GM23338 (cell line): ENCODE data around the gene DMD. TPM values are rescaled to one million over a fixed set of nuclear protein-coding genes. Genes with fewer than 3 reads are reported as not detected.

ENCODE experiments used
- ATAC-seq: fragments of 200-7000 bp; cut with Tn5 transposase; 3 replicates; pipeline ENCODE4 v1.9.1; 2020
- DNase-seq: peaks from one replicate; pipeline ENCODE4 v3.0.0-alpha.2; 2015; ENCODE audit warnings: low spot score
- H2AFZ ChIP-seq: fragments of 200-600 bp; sonication (generic); 2 replicates; pipeline ENCODE4 v1.8.0; 2016; ENCODE audit warnings: antibody characterized with exemption, mild to moderate bottlenecking, moderate library complexity
- H3F3A ChIP-seq: fragments of 200-600 bp; sonication (generic); replicated peaks from 2 replicates; pipeline ENCODE4 v1.8.0; 2017; ENCODE audit warnings: antibody characterized with exemption, mixed run types, low read depth
- H3K27ac ChIP-seq: fragments of 200-600 bp; sonication (generic); 2 replicates; pipeline ENCODE4 v1.6.1; 2016; ENCODE audit warnings: low read depth
- H3K27me3 ChIP-seq: fragments of 200-600 bp; sonication (generic); 2 replicates; pipeline ENCODE4 v1.8.0; 2016; ENCODE audit warnings: mild to moderate bottlenecking, mixed run types, moderate library complexity; ENCODE audit not compliant: insufficient read depth
- H3K36me3 ChIP-seq: fragments of 200-600 bp; sonication (generic); 2 replicates; pipeline ENCODE4 v1.8.0; 2016; ENCODE audit warnings: mild to moderate bottlenecking; ENCODE audit not compliant: insufficient read depth
- H3K4me1 ChIP-seq: fragments of 200-600 bp; sonication (generic); 2 replicates; pipeline ENCODE4 v1.8.0; 2016; ENCODE audit warnings: mild to moderate bottlenecking, moderate library complexity; ENCODE audit not compliant: insufficient read depth
- H3K4me2 ChIP-seq: fragments of 200-600 bp; sonication (generic); 2 replicates; pipeline ENCODE4 v1.7.1; 2017; ENCODE audit warnings: mixed run types
- H3K4me3 ChIP-seq: fragments of 200-600 bp; sonication (generic); 2 replicates; pipeline ENCODE4 v1.6.1; 2016; ENCODE audit warnings: mixed run types
- H3K79me2 ChIP-seq: fragments of 200-600 bp; sonication (generic); replicated peaks from 2 replicates; pipeline ENCODE4 v1.8.0; 2017; ENCODE audit warnings: mild to moderate bottlenecking; ENCODE audit not compliant: insufficient read depth
- H3K9me2 ChIP-seq: fragments of 200-600 bp; sonication (generic); 2 replicates; pipeline ENCODE4 v1.8.0; 2017; ENCODE audit not compliant: insufficient read depth
- H4K20me1 ChIP-seq: fragments of 200-600 bp; sonication (generic); replicated peaks from 2 replicates; pipeline ENCODE4 v1.8.0; 2017; ENCODE audit warnings: mild to moderate bottlenecking; ENCODE audit not compliant: insufficient read depth
- H3K27ac Mint-ChIP-seq: 2 replicates; pipeline ENCODE4 v1.8.0; 2020; ENCODE audit warnings: inconsistent platforms, mild to moderate bottlenecking, moderate library complexity, mixed read lengths
- H3K27me3 Mint-ChIP-seq: 3 replicates; pipeline ENCODE4 v1.8.0; 2022; ENCODE audit warnings: low read depth, mild to moderate bottlenecking, moderate library complexity, mixed read lengths, inconsistent platforms; ENCODE audit not compliant: insufficient read depth, poor library complexity
- H3K36me3 Mint-ChIP-seq: 3 replicates; pipeline ENCODE4 v1.8.0; 2021; ENCODE audit warnings: low read depth, mild to moderate bottlenecking, inconsistent platforms, moderate library complexity, mixed read lengths
- H3K4me1 Mint-ChIP-seq: 3 replicates; pipeline ENCODE4 v1.8.0; 2020; ENCODE audit warnings: mild to moderate bottlenecking, inconsistent platforms, mixed read lengths
- H3K4me3 Mint-ChIP-seq: 3 replicates; pipeline ENCODE4 v1.8.0; 2021; ENCODE audit warnings: moderate library complexity, mild to moderate bottlenecking, inconsistent platforms, mixed read lengths
- H3K9me3 Mint-ChIP-seq: 3 replicates; pipeline ENCODE4 v1.8.0; 2020; ENCODE audit warnings: moderate library complexity, mild to moderate bottlenecking, inconsistent platforms, mixed read lengths
- EZH2 ChIP-seq: fragments of 200-600 bp; sonication (generic); IDR thresholded peaks from one replicate; pipeline ENCODE4 v1.8.0; 2017; ENCODE audit warnings: antibody characterized with exemption, mild to moderate bottlenecking, low read depth; ENCODE audit not compliant: unreplicated experiment
- REST ChIP-seq: IDR thresholded peaks from one replicate; pipeline ENCODE4 v1.6.1; 2018; ENCODE audit warnings: antibody characterized with exemption; ENCODE audit not compliant: unreplicated experiment
- ZNF114 ChIP-seq: fragments of 250-450 bp; sonication (Bioruptor Pico); IDR thresholded peaks from 2 replicates; pipeline ENCODE4 v1.5.0; 2020; ENCODE audit warnings: mild to moderate bottlenecking, moderate library complexity
- ZNF462 ChIP-seq: fragments of 250-450 bp; sonication (Bioruptor Pico); IDR thresholded peaks from 2 replicates; pipeline ENCODE4 v1.5.0; 2020; ENCODE audit warnings: mild to moderate bottlenecking, moderate library complexity
- polyA plus RNA-seq: library from polyadenylated mRNA; unstranded; fragments of >200 nt; fragmentation: Nextera tagmentation; extraction: Ambion mirVana; gene quantifications from 2 replicates; pipeline ENCODE4 v1.2.1, GENCODE V29; 2016
- total RNA-seq: library from RNA; depleted of rRNA; stranded (reverse); fragments of >200 nt; shearing (Covaris generic); gene quantifications from 2 replicates; pipeline ENCODE4 v1.2.3, GENCODE V29; 2014

The DMD gene
- total and polyA plus RNA-seq, 2 experiments from 2014 or later: 4.5 to 7.6 TPM

- H3K79me2 ChIP-seq: no peaks in the 10 kb centered on the region
- Mint-ChIP-seq H3K27me3 (no peaks in the 10 kb centered on the region), H3K4me3 (no peak overlapping the region), H3K9me3 (no peaks in the 10 kb centered on the region), H3K36me3 (no peaks in the 10 kb centered on the region), H3K27ac (no peak overlapping the region), H3K4me1 (peaks cover 14% of the 10 kb centered on the region; the same call in 2 of the 3 replicates)
- H3K36me3 ChIP-seq: no peaks in the 10 kb centered on the region
- no peaks in the 10 kb centered on the region for H3K27me3 ChIP-seq
- H3K9me2 ChIP-seq: no peaks in the 10 kb centered on the region
- no peak overlapping the region for H2AFZ ChIP-seq
- H3K4me1 ChIP-seq: no peaks in the 10 kb centered on the region
- H3F3A ChIP-seq: no peaks in the 10 kb centered on the region
- no peaks in the 10 kb centered on the region for H4K20me1 ChIP-seq
- H3K4me2 ChIP-seq: no peak overlapping the region
- no peak for DNase-seq
- TF ChIP-seq EZH2 (no peak), ZNF462 (CRISPR knock-in tag) (no peak), REST (no peak), ZNF114 (CRISPR knock-in tag) (no peak)
- H3K27ac ChIP-seq: no peak overlapping the region
- no peak for ATAC-seq
- no peak overlapping the region for H3K4me3 ChIP-seq
Observed at GRCh38 chrX:32153585-32153984, 1057.8 kb downstream of the DMD start.
